GOT3 (cell line): ENCODE measurements around the gene ARHGEF28.

Source experiments
- DNase-seq: peaks from one replicate; lab custom pipeline; 2025; ENCODE audit warnings: mixed read lengths; lab: John Stamatoyannopoulos, UW

Gene ARHGEF28

DNA sequence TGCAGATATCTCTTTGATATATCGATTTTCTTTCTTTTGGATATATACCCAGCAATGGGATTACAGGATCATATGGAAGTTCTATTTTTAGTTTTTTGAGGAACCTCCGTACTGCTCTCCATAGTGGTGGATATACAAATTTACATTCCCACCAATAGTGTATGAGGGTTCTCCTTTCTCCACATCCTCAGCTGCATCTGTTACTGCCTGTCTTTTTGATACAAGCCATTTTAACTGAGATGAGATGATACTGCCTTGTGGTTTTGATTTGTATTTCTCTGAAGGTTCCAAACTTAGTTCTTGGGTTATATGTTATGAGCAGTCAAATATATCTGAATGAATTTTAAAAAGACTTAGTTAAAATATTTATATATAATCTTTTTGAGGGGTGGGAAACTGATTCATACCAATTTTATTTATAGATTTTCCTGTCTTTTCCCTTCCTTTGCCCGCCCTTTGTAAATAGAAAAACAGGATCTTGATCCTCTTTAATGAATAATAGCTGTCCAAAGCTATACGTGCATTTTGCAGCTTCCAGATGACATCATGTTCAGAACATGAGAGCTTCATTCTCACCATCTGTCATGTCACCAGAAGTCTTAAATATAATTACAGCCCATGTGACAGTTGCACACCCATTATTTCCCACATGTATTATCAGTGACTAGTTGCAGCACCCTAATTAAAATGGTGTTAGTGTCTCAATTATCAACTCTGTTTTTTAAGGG, 6.2 kb upstream of the ARHGEF28 start:
- no peak for DNase-seq

DNA sequence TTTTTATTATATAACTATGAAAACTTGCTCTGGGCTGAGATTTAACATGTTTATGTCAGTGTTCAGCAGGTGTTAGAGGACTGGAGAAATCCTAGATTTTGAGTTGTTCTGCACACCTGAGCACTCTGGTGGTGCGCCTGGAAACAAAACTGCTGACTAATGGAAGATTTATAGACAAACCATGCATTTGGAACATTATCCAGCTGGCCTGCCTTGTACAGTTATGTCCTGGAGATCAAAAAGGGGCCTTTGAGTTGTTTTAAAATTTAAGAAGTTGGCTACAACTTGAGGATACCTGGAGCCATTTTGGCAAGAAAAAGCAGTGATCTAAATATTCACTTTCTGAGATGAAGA, 5.7 kb upstream of the ARHGEF28 start:
- DNase-seq: no peak

DNA sequence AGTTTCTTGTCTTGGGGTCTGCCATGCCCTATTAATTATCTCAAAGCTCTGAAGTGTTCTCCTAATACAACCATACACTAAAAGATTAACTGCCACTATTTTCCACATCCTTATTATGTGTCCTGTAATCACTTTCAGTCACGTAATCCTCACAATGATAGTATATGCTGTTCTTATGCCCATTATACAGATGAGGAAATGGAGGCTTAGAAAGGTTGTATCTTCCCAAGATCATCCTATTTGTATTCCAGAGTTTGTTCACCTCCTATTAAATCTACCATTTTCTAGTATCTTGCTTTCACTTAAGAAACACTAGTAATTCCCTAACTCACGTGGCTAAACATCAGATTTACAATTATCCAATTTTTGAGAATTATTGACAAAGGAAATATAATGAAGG, 2.9 kb upstream of the ARHGEF28 start:
- DNase-seq: no peak

DNA sequence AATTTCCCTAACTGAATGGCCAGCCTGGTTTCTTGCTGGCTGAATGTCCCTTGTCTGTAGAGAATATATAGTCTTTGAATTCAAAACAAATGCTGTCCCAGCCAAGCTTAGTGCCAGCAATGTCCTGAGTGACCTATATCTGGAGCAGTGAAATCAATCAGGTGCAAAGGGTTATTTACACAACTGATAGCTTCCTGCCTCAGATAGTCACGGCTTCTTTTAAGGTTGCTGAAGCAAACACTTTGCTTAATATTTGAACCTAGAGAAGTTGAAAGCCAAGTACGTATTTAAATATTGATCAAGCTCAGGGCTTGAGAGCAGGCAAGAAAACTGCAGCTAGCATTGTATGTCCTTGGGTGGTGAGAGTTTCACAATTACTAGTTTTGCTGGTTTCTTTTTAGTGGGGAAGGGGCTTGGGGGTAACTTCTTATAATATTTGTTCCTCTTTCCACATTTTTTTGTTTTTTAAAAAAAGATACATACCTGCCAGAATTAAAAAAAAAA, 2.0 kb upstream of the ARHGEF28 start:
- no peak for DNase-seq

DNA sequence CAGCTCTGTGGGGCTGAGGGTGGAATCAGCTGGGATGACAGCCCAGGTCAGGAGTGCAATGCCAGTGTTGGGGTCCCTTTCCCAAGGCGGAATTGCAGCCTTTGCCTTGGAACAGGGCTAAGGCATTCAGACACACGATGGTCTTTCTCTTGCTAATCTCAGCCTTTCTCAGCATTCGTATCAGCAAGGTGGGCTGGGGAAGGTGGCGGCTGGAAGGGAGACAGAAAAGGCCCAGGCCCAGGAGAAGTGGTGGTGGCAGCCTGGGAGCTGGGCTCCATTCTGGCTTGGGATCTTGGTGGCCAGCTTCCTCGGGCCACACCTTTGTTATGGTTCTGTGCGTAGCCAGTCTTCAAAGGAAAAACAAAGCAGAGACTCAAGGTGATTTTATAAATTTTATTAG, 1.1 kb upstream of the ARHGEF28 start:
- no peak for DNase-seq

DNA sequence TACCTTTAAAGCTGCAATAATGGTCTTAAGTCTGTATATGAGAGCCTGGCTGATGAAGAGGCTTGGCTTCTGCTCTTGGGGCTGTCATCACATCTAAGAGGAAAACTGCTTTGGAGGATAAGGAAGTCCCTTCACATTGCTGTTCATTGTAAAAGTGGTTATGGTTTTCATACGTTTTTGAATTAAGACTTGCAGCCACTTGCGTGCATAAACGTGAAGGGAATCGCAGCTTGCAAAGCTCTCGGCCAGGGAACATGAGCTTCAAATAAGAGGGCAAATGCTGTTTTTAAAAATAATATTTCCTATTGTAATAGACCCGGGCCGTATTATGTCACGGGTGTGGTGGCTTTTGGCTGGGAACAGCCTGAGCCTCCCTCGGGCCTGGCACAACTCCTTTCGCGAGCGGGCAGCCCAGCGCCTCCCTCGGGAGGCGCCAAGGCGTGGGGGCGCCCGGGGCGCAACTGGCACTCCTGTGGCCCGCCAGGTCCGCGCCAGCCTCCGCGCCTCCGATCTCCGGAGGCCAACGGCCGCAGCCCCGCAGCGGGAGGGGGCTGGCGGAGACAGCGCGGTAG, 538 bp upstream of the ARHGEF28 start:
- DNase-seq: no peak

DNA sequence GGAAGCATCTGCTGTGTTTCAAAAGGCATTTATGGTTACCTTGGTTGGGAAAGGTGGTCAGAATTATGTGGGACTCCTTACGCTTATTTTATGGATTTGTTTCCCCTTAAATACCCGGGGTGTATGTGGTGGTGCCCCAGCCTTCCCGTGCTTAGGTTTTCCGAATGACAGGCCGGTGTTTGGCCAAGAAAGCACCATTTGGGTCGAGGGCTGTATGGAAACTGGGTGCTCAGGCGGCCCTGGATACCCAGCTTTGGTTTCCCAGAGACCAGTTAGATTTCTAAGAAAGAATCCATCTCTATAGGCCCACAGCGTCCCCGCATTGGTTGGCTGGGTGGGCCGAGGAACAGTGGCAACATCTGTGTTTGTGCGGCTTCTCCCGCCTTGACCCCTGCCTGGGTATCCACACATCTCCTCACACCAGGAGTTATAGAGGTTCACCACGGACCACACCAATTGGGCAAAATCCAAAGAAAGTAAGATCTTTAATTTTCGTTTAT, 868 bp downstream of the ARHGEF28 start:
- DNase-seq: no peak

DNA sequence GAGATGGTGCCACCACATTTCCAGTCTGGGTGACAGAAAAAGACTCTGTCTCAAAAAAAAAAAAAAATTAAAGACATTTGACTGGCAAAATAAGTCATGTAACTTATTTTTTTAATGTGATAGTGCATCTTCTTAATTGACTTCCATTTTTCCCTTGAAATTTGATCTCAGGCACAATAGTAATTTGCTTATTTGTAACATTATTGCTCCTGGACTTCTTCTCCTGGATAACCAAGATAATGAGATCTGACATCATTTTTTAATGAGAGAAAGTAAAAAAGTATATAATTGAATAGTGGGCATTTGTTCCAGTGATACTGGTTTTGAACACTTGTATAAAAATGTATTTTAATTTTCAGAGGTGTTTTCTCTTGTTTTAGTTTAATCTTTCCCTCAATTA, 3.5 kb downstream of the ARHGEF28 start:
- no peak for DNase-seq

DNA sequence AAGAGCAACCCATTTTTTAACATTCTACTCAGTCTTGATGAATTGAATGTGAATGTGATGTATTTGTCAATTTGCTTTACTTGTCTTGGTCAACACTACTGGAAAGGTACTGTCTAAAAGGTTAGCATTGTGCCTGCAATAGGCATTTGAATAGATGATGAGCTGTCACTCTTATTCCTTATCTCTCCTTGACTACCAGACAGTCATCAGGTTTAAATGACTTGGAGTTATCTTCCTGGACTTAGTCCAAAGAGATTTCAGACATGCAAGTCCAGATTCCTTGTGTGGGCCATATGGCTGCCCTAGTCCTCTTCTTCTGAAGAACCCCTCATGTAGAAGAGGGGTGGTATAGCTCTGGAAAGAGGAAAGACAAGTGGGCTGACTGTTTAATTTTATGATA, 4.8 kb downstream of the ARHGEF28 start:
- DNase-seq: no peak

DNA sequence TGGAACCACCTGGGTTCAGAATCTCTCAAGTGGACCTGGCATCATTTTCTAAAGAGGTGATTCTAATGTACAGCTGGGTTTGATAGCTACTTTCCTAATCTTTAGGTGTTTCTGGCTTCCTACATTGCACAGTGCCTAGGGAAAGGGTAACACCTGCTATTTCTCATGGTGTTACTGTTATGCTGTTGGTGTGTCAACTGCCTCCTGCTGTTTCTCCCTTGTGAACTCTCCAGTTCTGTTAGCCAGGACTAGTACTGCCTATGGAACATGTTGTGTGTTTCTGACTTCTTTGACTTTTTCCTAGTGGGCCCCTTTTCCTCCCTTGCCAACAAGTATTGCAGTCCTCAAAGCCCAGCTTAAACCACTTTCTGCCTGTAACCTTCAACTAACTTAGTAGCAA, 5.5 kb downstream of the ARHGEF28 start:
- DNase-seq: no peak

DNA sequence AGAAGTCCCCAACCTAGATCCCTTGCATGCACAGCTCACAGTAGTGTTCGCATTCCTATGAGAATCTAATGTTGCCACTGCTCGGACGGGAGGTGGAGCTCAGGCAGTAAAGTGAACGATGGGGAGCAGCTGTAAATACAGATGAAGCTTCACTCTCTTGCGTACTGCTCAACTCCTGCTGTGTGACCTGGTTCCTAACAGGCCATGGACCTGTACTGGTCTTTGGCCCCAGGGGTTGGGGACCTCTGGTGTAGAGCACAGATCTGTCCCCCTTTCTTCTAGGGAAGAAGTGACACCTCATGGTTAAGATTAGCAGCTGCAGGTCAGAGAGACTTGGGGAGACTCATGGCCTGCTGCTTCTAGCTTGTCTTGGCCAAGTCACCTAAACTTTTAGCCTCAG, 7.1 kb downstream of the ARHGEF28 start:
- no peak for DNase-seq

DNA sequence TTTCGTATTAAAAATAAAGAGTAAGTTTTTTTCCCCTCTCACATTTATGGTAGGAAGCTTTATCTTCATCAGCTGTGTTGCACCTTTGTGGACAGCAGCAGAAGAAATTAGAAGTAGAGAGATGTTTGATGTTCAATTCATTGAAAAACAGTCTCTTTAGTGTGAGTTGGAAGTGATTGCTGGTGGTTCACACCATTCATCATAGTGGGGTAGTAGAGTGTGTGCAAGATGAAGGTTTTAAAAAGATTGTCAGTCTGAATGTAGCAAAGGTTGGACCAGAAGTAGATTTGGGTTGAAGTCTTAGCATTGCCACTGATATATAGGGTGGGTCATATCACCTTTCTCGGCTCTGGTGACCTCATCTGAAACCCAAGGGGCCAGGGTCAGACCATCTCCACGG, 10.4 kb downstream of the ARHGEF28 start:
- DNase-seq: no peak

DNA sequence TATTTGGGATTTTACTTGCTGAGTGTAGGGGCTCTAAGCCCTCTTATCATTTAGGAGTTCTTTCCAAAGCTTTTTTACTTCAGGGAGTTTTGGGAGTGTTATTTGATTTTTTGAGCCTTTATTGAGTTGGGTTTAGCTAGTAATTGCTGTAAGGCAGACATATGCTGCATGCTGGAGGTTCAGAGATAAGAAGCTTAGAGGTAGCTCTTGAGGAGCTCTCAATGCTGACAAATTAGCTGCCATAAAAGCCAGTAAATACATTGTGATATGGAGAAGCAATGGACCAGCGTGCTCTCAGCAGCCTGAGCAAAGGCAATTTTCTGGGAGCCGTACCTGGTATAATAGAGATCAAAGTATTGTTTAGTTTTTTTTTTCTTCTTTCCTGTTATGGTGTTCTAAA, 11.6 kb downstream of the ARHGEF28 start:
- DNase-seq: no peak

DNA sequence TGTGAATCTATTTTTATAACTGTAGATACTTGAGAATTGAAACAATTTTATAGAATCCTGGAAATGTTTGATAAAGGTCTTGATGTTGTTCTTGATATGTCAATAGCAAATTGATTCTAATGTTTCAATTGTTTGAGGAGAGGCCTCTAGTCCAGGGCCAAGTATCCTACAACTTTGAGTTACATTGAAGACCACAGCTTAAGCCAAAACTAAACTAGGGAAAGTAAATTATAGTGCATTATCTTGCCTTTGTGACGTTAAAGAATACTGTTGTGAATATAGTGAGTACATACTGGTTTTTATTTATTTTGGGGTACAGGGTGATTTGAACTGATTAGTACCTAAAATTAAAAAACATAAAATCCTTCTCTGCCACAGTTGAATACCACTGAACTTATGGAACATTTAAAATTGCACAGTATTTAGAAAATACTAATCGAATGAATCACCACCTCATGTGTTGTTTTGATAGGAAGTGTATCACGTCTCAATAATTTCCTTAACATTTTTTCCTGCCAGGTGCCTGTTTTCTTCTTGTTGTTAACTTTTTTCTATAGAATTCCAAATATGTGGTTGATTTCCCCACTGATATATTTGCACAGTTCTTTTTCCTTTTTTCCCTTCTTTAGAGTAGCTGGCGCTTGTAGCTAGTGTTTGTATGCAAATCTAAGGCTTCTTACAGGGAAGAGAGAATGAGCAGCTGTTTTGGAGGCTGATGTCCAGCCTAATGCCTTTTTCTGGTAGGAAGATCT, 12.5 kb downstream of the ARHGEF28 start:
- no peak for DNase-seq

DNA sequence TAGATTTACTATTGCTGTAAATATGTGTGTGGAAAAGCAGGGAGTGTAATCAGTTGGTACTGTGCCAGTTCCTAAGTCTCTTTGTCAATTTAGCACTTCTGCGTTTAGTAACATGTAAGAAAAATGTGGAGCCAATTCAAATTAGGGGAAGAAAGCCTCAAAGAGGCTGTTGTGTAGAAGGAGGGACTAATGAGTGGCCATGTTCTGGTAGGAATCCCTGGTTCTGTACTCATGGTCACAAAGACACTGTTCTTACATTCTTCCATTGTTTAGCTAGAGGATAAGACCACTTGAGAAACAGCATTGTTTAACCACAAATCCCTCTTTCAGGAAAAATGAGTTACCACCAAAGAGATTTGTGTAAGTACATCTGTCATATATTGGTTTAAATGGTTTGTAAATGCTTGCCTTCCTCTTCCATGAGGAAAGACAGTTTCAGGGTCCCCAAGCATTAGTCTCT, 14.9 kb downstream of the ARHGEF28 start:
- DNase-seq: no peak

DNA sequence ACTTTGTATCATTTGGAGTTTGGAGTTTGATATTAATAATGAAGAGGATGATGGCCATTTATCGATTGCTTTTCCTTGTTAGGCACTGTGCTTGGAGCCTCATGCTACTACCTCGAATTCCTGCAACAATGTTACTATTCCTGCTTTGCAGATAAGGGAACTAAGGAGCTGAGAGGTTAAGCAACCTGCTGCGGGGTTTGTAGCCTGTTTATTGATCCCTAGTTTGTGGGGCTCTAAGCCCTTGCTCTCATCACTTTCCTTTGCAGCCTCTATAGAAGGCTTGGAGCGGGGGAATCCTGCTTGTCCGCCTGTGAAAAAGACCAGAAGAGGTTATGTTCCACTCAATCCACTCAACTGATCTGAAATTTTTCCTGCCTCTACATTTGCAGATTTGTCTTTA, 15.8 kb downstream of the ARHGEF28 start:
- no peak for DNase-seq

DNA sequence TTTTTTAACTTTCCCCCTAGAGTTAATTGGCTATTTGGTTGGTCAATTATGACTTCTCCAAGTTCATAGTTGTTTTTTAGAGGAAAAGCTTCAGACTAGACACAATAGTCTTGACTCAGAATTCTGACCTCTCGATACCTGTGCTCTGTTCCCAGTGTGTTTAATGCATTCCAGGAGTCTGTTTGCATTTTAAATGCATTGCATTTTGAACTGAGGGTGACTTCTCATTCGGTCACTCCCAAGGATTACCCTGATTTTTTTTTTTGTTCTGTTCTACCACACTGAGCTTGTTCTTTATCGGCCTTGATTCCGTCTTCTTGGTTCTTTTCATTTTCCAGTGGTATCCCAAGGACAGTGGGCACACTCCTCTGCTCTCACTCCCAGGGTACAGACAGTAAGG, 16.3 kb downstream of the ARHGEF28 start:
- DNase-seq: no peak

DNA sequence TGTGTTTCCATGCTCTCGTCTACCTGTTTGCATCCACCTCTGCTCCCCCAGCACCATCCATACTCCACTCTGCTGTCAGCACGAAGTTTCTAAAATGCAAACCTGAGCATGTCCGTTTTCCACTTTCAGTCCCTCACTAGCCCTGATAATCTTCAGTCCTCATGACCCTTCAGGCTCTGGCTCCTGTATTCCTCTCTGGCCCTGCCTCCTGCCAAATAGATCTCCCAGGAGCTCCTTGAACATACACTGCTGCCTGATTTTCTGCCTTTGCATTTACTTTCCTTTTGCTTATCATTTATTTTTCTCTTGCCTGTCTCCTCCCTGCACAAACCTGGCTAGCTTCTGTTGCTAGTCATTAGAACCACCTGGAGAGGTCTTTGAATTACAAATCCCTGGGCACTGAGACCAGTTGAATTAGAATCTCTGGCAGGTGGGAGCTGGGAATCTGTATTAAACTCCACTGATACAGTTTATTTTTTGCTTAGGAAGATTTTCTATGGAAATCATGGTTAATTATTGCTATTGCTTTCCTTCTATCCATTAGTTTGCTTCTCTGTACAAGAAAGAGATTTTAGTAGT, 18.5 kb downstream of the ARHGEF28 start:
- DNase-seq: no peak

DNA sequence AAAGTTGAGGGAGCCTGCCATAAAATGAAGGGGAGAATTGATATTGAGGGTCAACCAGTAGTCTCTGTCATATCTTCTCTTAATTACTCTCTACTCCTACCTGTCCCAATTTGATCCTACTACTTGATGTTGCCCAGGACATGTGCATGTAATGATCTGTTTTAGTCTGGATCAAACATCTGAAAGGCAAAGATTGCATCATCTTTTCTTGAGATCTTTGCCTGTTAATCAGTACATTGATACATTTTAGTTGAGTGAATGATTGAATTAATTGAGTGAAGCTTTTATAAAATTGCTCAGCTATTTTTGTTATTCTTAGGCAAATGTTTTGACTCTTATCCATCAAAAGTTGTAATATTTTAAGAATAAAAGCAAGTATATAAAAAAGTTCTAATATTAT, 21.7 kb downstream of the ARHGEF28 start:
- no peak for DNase-seq

DNA sequence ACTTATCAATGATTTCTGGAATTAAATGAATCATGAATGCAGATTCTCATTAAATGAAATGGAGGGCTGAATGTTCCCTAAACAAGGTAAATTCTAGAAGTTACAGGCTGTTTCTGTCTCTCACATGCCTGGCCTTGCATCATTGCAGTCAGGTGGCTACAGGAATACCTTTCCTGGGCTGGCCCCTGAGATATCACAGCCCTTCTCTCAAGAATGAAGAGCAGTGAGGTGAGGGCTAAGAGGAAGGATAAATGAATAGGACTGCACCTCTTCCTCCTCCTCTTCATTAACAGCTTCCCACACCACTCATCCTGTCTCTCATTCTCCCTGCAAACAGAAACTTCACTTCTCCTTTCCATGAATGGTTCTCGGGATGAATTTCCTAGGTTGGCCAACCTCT, 22.5 kb downstream of the ARHGEF28 start:
- no peak for DNase-seq

DNA sequence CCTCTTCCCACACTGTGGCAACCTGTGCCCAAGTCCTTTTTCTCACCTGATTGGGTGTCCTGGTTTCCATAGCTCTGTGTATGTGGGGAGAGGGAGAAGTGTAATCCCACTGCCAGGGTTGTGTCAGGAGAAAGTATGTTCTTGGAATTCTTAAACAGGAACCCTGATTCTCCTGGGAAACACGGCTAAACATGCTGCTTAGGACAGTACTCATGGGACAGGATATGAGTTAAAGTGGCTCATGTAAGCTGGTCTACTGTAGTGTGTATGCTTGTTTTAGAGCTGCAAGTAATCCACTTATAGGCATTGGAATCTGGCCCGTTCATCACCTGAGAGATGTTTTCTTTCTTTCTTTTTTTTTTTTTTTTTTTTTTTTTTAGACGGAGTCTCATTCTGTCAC, 23.9 kb downstream of the ARHGEF28 start:
- no peak for DNase-seq

DNA sequence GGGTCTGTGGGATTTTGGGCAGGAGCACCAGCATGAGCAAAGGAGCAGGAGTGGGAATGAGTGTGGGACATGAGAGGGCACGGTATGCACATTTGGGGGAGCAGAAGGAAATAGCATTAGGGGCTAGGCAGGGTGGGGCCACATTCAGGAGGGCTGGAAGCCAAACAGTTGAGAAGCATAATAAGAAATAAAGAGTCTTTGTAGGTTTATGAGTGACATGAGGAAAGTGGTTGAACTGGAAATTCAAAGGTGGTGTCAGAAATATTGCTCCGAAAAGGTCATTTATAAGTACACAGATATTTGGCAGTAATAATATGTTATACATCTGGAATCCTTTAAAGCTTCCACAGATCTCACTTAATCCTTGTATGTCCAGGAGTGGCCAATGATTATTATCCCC, 26.4 kb downstream of the ARHGEF28 start:
- DNase-seq: no peak
